Mesangial cell (primary cell): Measurements from ENCODE around the gene TADA3. TPM values are rescaled to one million over a fixed set of nuclear protein-coding genes. Genes with fewer than 3 reads are reported as not detected.

ENCODE experiments used
- total RNA-seq: library from RNA; depleted of rRNA; stranded (reverse); fragments of >200 nt; gene quantifications from 2 replicates; pipeline ENCODE4 v1.2.3, GENCODE V29; 2015

The TADA3 gene
- 75.3 and 108 TPM in 2 replicates for total RNA-seq

GRCh38 chr3:9792405-9793160 lies at the start of gene TADA3, which contains the start of gene ARPC4:
Gene TADA3, minus strand, starts transcription at chr3:9792473. Its CDS starts 1,007 bp downstream, at chr3:9791466.
Gene ARPC4, plus strand, starts transcription at chr3:9793082. Its CDS starts 40 bp downstream, at chr3:9793122.

DNA sequence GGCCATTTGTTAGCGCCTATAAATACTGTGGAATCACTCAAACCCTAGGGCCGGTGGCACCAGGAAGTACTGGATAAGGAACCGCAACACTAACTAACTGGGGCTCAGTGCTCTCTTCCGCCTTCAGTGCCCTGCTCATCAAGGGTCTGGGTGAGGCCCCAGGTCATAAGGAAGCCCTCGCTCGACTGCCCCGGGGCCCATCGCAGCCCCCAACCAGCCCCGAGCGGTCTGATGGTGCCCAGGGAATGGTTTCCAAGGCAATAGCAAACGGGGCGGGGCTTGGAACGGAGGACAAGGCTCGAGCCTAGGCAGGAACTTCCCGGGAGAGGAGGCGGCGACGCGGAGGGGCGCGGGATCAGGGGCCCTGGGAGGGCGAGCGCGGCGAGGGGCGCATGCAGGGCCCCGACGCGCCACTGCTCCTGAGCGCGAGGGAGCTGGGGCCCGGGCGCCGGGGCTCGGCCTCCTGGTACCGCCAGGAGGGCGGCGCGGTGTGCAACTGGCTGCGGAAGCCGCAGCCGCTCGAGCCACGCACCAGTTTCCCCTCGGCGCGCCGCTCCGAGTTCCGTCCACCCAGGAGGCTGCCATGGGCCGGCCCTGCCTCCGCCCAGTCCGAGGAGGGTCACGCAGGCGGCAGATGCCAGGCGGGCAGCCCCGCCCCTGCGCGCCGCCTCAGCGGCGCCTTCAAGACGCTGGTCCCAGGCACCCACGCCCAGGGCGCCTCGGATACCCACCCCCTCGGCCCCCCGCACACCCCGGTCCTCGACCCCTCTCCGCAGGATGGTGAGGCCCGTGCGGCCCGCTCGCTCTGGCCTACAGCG lies 17.6 kb upstream of the TADA3 start, which contains the start of gene TTLL3:
TSS of gene TTLL3 (plus strand) at position 648 of the 818 bp plus-strand sequence. CDS start 400 bp downstream, outside the sequence.

GRCh38 chr3:9769426-9770275 lies 22.6 kb downstream of the TADA3 start, which contains the start of gene CAMK1:
Gene CAMK1, minus strand, starts transcription at chr3:9769947. Its CDS starts 2,198 bp downstream, at chr3:9767749.

DNA sequence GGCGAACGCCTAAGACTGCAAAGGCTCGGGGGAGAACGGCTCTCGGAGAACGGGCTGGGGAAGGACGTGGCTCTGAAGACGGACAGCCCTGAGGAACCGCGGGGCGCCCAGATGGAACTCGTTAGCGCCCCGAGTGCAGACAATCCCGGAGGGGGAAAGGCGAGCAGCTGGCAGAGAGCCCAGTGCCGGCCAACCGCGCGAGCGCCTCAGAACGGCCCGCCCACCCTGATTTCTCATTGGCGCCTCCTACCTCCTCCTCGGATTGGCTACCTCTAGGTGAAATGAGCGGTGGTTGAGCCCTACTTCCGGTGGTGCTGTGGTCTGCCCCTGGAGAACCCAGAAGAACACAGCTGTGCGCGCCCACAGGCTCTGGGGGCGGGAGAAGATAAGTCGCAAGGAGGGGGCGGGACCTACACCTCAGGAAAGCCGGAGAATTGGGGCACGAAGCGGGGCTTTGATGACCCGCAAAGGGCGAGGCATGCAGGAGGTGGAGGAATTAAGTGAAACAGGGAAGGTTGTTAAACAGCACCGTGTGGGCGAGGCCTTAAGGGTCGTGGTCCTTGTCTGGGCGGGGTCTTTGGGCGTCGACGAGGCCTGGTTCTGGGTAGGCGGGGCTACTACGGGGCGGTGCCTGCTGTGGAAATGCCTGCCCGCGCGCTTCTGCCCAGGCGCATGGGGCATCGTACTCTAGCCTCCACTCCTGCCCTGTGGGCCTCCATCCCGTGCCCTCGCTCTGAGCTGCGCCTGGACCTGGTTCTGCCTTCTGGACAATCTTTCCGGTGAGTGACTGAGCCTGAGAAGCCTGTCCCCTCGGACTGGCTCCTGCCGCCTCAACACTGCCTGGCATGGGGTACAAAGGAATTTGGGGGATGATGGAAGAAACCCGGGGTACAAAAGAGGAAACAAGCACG lies 42.4 kb downstream of the TADA3 start, which contains the start of gene OGG1:
TSS of gene OGG1 (plus strand) at position 308 of the 911 bp plus-strand sequence. CDS start at position 643, 335 bp downstream.

DNA sequence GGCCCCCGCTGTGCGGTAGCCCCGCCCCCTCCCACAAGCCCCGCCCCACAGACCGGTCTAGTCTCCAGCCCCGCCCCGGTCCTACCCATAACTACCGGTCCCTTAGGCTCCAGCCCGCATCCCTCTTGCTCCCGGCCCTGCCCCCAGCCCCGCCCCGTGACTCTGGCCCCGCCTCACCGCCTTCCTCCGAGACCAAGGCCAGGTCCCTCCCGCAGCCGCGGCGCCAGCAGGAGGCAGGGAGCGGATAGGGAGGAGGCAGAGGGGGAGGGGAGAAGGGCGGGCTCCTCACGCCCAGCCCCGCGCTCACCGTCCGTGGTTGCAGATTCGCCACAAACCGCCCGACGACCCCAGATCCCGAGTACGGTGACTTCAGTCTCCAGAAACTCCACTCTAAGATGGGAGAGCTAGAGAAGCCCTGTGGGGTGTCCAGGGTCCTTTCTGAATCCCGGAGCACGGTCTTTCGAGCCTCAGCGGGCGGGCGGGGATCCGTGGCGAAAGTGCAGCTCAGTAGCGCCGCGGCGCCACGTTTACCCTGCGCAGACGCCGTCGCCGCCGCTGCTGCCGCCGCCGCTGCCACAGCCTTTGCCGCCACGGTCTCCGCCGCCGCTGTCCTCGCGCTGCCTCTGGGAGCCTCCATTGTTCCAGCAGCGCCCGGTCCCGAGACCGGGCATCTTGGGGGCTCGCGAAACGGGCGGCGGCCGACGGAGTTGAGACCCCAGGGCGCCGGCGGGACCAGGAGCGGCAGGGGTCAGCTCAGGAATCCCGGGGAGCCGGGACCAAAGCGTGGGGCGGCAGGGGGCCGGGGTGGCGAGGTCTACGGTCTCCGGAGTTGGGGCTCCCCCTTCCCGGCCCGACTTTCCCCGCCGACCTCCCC lies 60.8 kb downstream of the TADA3 start, which contains the start of gene BRPF1:
TSS of gene BRPF1 (plus strand) at position 530 of the 874 bp plus-strand sequence. CDS start 2,406 bp downstream, outside the sequence.

Other genes starting within 250 kb of the TADA3 start
- gene LHFPL4, start 238.7 kb downstream of the TADA3 start, total RNA-seq, result not detected in 2 replicates
- 25.9 and 41.2 TPM in 2 replicates for gene MTMR14, start 143.0 kb downstream of the TADA3 start, total RNA-seq
- not detected in 2 replicates for gene CPNE9, start 88.6 kb downstream of the TADA3 start, total RNA-seq
- gene BRPF1, start 60.7 kb downstream of the TADA3 start, total RNA-seq, result 15.0 and 16.1 TPM in 2 replicates
- 26.5 and 28.7 TPM in 2 replicates for gene OGG1, start 42.5 kb downstream of the TADA3 start, total RNA-seq
- 24.8 and 27.4 TPM in 2 replicates for gene CAMK1, start 22.5 kb downstream of the TADA3 start, total RNA-seq
- gene ARPC4, start 609 bp upstream of the TADA3 start, total RNA-seq, result 175 and 268 TPM in 2 replicates
- 3.7 and 27.9 TPM in 2 replicates for gene TTLL3, start 17.8 kb upstream of the TADA3 start, total RNA-seq
- 49.3 and 59.6 TPM in 2 replicates for gene RPUSD3, start 51.5 kb upstream of the TADA3 start, total RNA-seq
- gene CIDEC, start 87.8 kb upstream of the TADA3 start, total RNA-seq, result 0.13 TPM in 1 of 2 replicates, not detected in the other
- 32.4 and 33.8 TPM in 2 replicates for gene JAGN1, start 98.1 kb upstream of the TADA3 start, total RNA-seq
- 1.1 and 4.6 TPM in 2 replicates for gene IL17RE, start 110.4 kb upstream of the TADA3 start, total RNA-seq
- gene IL17RC, start 124.6 kb upstream of the TADA3 start, total RNA-seq, result 34.7 and 59.3 TPM in 2 replicates
- 21.0 and 37.3 TPM in 2 replicates for gene CRELD1, start 141.4 kb upstream of the TADA3 start, total RNA-seq
- 0.98 and 6.0 TPM in 2 replicates for gene PRRT3, start 159.9 kb upstream of the TADA3 start, total RNA-seq
- 24.0 and 28.5 TPM in 2 replicates for gene EMC3, start 194.4 kb upstream of the TADA3 start, total RNA-seq
- gene FANCD2, start 234.0 kb upstream of the TADA3 start, total RNA-seq, result 8.9 and 33.1 TPM in 2 replicates